ENCODE measurements around the gene NDOR1. TPM values are rescaled to one million over a fixed set of nuclear protein-coding genes. Genes with fewer than 3 reads are reported as not detected.

The NDOR1 gene
- total RNA-seq, 2 donors from 2014 or later: 17.1 to 22.7 TPM

- intact Hi-C loops (cut with DNase I): no loop called here
- H3K27ac ChIP-seq: no peak overlapping the region
- TF ChIP-seq POLR2A (IDR thresholded peaks at IDR 0.05): no peak
- TF ChIP-seq, protein P1, sequence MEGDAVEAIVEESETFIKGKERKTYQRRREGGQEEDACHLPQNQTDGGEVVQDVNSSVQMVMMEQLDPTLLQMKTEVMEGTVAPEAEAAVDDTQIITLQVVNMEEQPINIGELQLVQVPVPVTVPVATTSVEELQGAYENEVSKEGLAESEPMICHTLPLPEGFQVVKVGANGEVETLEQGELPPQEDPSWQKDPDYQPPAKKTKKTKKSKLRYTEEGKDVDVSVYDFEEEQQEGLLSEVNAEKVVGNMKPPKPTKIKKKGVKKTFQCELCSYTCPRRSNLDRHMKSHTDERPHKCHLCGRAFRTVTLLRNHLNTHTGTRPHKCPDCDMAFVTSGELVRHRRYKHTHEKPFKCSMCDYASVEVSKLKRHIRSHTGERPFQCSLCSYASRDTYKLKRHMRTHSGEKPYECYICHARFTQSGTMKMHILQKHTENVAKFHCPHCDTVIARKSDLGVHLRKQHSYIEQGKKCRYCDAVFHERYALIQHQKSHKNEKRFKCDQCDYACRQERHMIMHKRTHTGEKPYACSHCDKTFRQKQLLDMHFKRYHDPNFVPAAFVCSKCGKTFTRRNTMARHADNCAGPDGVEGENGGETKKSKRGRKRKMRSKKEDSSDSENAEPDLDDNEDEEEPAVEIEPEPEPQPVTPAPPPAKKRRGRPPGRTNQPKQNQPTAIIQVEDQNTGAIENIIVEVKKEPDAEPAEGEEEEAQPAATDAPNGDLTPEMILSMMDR (IDR thresholded peaks at IDR 0.05): peak in 6 of 7 experiments; percentile 7 to 46 (median 38)
- no peaks in the 10 kb centered on the region for H3K9me3 ChIP-seq
- H3K4me3 ChIP-seq: no peak overlapping the region
- no peaks in the 10 kb centered on the region for H3K36me3 ChIP-seq (replicated peaks in 1 of 2; ENCODE audit: insufficient read depth in 1 of 2, low read depth in 2 of 2)
- peaks cover 0 to 33% of the 10 kb centered on the region in 2 donors for H3K27me3 ChIP-seq
- 8 to 17% methylated on average over 18 to 74 of the region's 74 CpGs for WGBS, 2 donors
- DNase-seq (peak; percentile 60 to 73 (median 68)), ATAC-seq (peak; percentile 73)
- peaks cover 29% of the 10 kb centered on the region for H3K4me1 ChIP-seq
These were observed 42.8 kb upstream of the NDOR1 start for GRCh38 chr9:137162505-137163364.

GRCh38 chr9:137163365-137163715, 42.2 kb upstream of the NDOR1 start:
- H3K27me3 ChIP-seq: peaks cover 0 to 33% of the 10 kb centered on the region in 2 donors
- TF ChIP-seq POLR2A (IDR thresholded peaks at IDR 0.05): no peak
- TF ChIP-seq, protein P1 (IDR thresholded peaks at IDR 0.05): no peak
- 24 to 37% methylated on average over 23 to 26 of the region's 26 CpGs for WGBS, 2 donors
- H3K4me1 ChIP-seq: peaks cover 35% of the 10 kb centered on the region
- peak; percentile 3 for ATAC-seq
- H3K9me3 ChIP-seq: no peaks in the 10 kb centered on the region
- no peaks in the 10 kb centered on the region for H3K36me3 ChIP-seq (replicated peaks in 1 of 2; ENCODE audit: insufficient read depth in 1 of 2, low read depth in 2 of 2)
- no peak for DNase-seq
- H3K27ac ChIP-seq: no peak overlapping the region
- intact Hi-C loops (cut with DNase I): no loop called here
- no peak overlapping the region for H3K4me3 ChIP-seq

GRCh38 chr9:137163805-137164204, 41.7 kb upstream of the NDOR1 start:
- TF ChIP-seq, protein P1 (IDR thresholded peaks at IDR 0.05): no peak
- no peak for TF ChIP-seq POLR2A (IDR thresholded peaks at IDR 0.05)
- H3K36me3 ChIP-seq (replicated peaks in 1 of 2; ENCODE audit: insufficient read depth in 1 of 2, low read depth in 2 of 2): no peaks in the 10 kb centered on the region
- H3K9me3 ChIP-seq: no peaks in the 10 kb centered on the region
- H3K4me1 ChIP-seq: peaks cover 40% of the 10 kb centered on the region
- H3K4me3 ChIP-seq: no peak overlapping the region
- H3K27me3 ChIP-seq: peaks cover 0 to 33% of the 10 kb centered on the region in 2 donors
- 87% methylated on average over 11 to 22 of the region's 22 CpGs for WGBS, 2 donors
- no peak overlapping the region for H3K27ac ChIP-seq
- DNase-seq (no peak), ATAC-seq (no peak)
- intact Hi-C loops (cut with DNase I): no loop called here

- H3K4me3 ChIP-seq: no peak overlapping the region
- H3K4me1 ChIP-seq: peaks cover 48% of the 10 kb centered on the region
- no peak for TF ChIP-seq POLR2A (IDR thresholded peaks at IDR 0.05)
- TF ChIP-seq, protein P1 (IDR thresholded peaks at IDR 0.05): no peak
- no peaks in the 10 kb centered on the region for H3K9me3 ChIP-seq
- H3K36me3 ChIP-seq (replicated peaks in 1 of 2; ENCODE audit: insufficient read depth in 1 of 2, low read depth in 2 of 2): no peaks in the 10 kb centered on the region
- 88 to 90% methylated on average over 16 to 29 of the region's 34 CpGs for WGBS, 2 donors
- no peak overlapping the region for H3K27ac ChIP-seq
- intact Hi-C loops (cut with DNase I): loop anchor here (5.0 kb wide), 1 partner anchor 32 kb away; no protein-coding TSS in a partner anchor
- DNase-seq: no peak
- no peak for ATAC-seq
- peaks cover 0 to 33% of the 10 kb centered on the region in 2 donors for H3K27me3 ChIP-seq
These were observed 40.9 kb upstream of the NDOR1 start for GRCh38 chr9:137164370-137165249.
